RKO (cell line): Measurements from ENCODE around the gene ZNF253.
"Not testable (repeated sequence)": the region's sequence is repeated elsewhere in the genome, so short reads cannot be mapped to it uniquely, and the experiment has no call there.

ENCODE experiments used
- DNase-seq: peaks from one replicate; pipeline ENCODE4 v3.0.0-alpha.2; 2016; ENCODE audit warnings: low spot score

Gene ZNF253

DNA sequence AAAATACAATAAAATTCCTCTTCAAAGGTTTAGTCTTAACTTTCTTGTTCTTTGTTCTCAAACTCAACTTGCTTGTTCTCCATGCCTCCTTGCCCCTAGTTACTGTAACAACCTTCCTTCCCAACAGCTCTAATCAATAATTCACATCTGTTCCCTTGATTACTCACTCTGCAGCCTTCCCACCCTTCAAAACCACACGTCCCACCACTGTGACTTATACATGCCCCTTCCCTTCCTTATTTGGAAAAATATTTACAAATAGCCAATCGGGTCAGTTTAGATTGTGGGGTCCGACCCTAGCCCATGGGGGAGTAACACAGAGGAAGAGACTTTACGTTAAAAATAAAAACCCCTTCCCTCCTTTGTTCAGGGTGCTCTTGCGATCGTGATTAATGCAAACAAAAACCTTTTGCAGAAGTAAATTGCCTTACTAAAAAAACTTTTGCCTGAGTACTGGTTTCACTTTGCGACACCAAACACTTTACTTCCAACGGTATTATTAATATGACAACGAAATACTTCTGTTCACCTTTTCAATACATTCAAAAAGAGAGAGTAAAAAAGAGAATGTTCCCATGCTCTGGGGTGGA lies 34.6 kb downstream of the ZNF253 start:
- DNase-seq = no peak

DNA sequence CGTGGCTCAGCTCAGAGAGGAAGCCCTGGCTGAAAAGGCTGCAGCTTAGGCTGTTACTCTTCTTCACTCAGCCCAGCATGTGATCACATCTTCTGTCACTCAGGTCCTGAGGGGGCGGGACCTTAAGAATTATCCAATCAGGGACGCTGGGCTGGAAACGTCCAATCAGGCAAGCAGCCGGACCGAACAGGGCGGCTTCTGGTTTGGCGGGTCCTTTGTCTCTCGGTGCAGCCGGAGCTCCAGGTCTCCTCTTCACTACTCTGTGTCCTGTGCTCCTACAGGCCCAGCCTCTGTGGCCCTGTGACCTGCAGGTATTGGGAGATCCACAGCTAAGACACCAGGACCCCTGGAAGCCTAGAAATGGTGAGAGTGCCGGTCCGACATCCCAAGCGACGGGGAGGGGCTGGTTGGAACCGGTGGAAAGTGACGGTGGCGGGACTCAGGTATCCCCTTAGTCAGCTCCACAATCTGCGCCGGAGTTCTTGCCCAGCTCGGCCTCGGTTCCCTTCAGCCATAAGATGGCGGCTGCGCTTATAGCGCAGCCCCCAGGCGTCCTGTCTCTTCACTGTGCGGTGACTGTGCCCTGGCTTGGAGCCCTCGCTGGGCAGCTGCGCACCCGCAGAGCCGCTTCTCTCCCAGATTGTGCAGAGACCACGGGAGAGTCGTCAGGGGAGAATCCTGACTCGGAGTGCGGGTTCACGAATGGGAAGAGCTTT lies 35.2 kb downstream of the ZNF253 start, which contains the start of gene ZNF93:
Gene ZNF93, plus strand, starts transcription at position 218 of the 716 bp plus-strand sequence. Its CDS starts 143 bp downstream, at position 361.
- peak; percentile 2 for DNase-seq

DNA sequence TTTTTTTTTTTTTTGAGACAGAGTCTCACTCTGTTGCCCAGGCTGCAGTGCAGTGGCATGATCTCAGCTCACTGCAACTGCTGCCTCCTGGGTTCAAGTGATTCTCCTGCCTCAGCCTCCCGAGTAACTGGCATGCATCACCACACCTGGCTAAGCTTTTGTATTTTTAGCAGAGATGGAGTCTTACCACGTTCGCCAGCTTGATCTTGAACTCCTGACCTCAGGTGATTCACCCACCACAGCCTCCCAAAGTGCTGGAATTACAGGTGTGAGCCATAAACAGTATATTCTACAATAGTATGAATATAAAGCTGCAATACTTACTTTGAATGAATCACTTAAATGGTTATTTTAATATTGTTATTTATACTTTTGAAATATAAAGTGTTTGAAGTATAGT lies 41.9 kb downstream of the ZNF253 start:
- not testable (repeated sequence) for DNase-seq

DNA sequence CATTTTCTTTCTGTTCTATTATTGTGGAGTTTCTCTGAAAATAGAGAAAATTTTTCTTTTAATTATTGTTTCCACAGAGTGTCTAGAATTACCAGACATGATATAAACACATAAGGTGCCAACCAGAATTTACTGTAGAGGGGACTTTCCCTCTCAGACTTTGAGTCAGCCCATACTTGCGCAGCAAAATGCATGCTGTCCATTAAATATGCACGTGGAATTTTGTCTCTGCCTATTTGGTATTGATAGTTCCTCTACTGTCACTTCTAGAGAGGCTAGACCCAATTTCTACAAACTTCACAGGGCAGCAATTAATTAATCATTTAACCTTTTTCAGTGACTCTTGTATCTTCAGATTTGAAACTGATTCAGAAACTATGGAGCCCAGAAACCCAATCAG lies 44.0 kb downstream of the ZNF253 start:
- DNase-seq = no peak

DNA sequence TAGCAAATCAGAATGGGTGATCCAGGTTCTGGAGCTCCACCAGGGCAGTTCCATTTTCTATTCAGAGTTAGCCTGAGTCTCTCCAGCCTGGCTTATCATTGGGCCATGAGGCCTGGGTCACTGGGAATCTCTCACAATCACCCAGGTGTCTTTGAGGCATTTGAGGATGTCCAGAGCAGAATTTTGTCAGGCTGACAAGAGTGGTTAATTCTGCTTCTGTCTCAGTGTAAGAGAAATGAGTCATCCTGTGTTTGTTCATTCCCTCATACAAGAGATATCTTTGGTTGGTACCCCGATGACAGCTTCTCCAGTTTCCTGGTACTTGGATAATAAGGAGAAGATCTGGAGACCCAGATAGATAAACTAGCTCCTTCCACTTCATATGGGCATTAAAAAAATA lies 45.5 kb downstream of the ZNF253 start:
- peak; percentile 5 for DNase-seq

DNA sequence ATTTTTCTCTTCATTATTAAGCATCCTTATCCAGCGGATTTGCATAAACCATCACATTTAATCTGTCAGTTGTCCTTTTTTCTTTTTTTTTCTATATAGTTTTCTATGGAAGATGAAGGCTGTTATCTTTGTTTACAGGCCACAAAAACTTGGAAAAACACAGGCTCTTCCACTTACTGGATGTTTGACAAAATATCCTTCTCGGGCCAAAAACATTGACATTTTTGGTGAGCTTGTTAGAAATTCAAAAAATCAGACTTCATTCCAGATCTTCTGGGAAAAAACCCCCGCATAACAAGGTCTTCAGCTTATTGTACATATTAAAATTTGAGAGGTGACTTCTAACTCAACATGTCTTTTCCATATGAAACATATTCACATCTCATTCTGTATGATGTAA lies 48.9 kb downstream of the ZNF253 start:
- DNase-seq = no peak

DNA sequence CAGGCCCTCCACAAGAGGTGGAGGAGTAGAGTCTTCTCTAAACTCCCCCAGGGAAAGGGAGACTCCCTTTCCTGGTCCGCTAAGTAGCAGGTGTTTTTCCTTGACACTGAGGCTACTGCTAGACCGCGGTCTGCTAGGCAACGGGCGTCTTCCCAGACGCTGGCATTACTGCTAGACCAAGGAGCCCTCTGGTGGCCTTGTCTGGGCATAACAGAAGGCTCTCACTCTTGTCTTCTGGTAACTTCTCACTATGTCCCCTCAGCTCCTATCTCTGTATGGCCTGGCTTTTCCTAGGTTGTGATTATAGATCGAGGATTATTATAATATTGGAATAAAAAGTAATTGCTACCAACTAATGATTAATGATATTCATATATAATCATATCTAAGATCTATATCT lies 64.7 kb downstream of the ZNF253 start:
- DNase-seq = peak; percentile 79

DNA sequence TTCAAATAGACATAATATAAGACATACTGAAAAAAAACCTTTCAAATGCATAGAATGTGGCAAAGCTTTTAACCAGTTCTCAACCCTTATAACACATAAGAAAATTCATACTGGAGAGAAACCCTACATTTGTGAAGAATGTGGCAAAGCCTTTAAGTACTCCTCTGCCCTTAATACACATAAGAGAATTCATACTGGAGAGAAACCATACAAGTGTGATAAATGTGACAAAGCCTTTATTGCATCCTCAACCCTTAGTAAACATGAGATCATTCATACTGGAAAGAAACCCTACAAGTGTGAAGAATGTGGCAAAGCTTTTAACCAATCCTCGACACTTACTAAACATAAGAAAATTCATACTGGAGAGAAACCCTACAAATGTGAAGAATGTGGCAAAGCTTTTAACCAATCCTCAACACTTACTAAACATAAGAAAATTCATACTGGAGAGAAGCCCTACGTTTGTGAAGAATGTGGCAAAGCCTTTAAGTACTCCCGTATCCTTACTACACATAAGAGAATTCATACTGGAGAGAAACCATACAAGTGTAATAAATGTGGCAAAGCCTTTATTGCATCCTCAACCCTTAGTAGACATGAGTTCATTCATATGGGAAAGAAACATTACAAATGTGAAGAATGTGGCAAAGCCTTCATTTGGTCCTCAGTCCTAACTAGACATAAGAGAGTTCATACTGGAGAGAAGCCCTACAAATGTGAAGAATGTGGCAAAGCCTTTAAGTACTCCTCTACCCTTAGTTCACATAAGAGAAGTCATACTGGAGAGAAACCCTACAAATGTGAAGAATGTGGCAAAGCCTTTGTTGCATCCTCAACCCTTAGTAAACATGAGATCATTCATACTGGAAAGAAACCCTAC lies 68.0 kb downstream of the ZNF253 start:
- DNase-seq = not testable (repeated sequence)

DNA sequence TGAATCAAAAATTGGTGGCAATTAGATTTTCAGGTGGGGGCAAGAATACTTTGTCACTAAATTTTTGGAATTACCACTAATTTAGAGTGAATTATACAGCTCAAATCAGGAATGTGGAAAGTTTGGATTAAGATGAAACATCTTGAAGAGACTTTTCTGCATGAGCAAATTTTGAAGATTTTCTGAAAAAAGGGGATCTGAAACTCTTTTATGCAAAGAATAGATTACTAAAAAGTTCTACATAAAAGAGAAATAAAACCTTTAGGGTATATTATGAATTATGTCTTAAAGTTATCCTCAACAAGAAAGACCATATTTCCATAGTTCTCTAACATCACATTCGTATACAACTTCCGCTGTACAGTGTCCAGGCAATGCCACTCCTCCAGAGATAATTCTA lies 71.7 kb downstream of the ZNF253 start:
- no peak for DNase-seq

DNA sequence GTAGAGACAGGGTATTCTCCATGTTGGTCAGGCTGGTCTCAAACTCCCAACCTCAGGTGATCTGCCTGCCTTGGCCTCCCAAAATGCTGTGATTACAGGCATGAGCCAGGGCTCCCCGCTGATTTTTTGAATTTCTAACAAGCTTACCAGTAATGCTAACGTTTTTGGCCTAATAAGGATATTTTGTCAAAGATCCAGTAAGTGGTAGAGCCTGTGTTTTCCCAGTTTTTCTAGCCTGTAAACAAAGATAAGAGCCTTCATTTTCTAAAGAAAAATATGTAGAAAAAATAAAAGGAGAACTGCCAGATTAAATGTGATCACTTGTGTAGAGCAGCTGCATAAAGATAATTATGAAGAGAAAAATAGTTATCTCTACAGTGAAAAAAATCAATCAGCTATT lies 72.8 kb downstream of the ZNF253 start:
- no peak for DNase-seq

DNA sequence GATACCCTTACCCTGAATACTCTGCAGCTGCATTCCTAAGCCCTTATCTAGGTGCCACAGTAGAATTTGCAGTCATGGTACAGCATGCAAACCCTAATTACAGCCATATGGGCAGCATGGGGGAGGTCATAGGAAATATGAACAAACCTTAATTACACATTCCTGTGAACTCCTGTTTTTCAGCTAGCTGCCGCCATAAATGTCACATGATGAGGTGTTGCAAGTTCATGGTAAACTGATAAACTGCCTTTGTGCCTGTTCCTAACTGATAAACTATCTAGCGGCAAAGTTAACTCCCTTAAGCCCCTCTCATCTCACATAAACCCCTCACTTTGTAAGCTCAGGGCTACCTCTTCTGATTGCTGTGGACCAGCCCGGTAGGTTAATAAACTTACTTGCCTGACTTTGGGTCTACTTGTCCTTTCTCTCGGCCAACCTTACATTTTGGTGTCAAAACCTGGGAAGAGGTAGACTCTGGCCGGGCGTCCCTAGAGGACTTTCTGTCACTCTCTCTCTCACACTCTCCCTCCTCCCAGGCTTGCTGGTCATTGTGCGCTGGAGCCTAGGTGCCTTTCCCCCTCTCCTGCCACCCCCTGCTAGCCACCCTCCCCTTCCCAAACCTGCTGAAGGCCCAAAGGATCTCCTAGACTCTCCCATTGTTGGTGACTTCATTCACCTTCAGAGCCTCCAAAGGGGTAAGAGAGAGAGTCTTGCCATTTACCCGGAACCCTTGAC lies 78.3 kb downstream of the ZNF253 start:
- no peak for DNase-seq
